HG02870 (cell line): ENCODE measurements around the gene SPAG16.
A peak's percentile ranks its signal among the peaks of the same experiment; 100 is the strongest.

ENCODE experiments used
- ATAC-seq: cut with Tn5 transposase; IDR thresholded peaks from one replicate; pipeline ENCODE4 v1.9.1; 2021; ENCODE audit warnings: mild to moderate bottlenecking, moderate library complexity; ENCODE audit not compliant: unreplicated experiment

SPAG16 gene

DNA sequence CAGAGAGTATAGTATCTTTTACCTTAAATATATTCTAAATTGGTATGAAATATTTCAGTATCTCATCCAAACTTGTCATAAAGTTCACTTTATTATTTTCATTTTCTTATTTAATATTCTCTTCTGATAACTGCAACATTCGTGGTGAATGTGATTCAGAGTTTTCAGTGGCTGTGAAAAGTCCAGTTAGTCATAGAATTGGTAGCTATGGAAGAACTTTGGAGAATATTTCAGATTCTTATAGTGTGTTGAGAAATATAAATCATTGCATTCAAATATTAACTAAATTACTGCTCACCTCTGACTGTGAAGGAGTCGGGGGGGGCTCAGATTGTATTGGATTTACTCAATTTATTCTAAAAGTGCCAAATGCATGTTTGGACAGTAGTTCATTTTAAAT lies 948.0 kb downstream of the SPAG16 start:
- no peak for ATAC-seq

DNA sequence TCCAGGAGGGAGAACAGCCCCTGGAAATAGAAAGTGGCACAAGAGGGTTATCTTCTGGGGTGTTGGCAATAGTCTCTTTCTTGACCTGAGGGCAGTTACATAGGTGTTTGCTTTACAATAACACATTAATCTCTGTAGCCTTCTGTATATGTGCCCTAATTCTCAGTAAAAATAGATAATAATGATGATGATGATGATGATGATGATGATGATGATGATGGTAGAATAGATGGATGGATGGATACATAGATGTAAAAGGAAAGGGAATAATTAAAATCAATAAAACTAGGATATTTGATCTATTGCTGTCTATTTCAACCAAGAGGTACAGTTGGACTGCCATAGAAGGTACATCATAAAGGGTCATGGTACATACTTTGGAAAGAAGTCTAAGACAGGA lies 948.9 kb downstream of the SPAG16 start:
- no peak for ATAC-seq

DNA sequence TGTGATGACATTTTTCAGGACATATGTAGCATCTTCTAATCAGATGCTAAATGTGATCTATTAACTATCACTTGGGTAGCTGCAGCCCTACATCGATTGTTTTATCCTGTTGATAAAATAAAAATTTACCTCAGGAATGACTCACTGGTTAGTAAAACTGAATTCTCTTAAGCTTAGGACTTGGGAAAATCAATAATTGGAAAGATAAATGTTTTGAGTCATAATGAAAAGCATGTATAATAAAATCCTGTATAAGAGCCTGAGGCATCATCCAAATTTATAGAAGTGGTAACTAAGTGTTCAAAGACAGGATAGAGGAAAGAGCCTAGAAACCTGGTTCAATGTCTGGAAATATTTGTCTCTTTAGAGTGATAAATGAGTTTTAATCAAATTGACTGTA lies 958.5 kb downstream of the SPAG16 start:
- no peak for ATAC-seq

DNA sequence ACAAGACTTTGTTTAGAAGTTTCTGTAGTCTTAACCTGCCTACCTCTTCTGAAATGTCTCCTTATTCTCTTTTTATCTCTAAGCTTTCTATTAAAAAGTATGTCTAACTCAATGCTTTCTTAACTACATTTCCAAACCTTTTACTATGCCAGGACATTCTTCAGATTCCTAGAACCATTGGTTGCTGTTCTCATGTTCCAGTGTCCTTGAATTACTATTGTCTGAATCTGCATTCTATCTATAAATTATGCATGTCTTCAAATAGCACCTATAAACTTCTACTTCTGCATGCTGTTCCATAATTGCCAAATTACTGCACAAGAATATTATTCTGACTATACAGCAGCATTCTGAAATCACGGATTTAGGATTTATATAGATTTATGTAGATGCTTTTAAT lies 960.6 kb downstream of the SPAG16 start:
- no peak for ATAC-seq

DNA sequence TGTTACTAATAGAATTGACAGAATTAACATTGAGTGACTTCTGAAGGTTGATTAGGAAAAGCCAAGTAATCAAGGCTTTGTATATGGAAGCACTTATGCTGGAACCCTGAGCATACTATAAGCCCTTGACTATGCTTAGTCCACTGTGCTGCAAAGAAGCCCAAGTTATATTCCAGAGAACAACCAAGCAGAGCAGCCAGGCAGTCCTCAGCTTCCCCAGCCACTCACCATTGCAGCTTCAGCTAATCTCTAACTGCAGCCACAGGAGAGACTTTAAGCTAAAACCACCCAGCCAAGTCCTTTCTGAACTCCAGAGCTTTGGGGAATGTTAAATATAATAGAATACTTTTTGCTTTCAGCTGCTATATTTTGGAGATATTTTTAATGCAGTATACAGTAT lies 962.2 kb downstream of the SPAG16 start:
- no peak for ATAC-seq

DNA sequence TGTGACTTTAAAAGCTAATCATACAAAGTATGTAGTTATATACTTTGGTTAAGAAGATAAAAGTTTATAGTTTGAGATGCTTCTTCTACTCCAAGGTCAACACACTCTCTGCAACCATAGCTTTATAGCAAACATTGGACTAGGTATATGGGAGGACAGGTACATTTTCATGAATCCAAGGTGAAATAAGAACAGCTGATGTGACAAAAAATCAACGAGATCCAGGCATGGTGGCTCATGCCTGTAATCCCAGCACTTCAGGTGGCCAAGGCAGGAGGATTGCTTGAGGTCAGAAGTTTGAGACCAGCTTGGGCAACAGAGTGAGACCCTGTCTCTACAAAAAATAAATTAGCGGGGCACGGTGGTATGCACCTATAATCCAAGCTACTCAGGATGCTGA lies 963.3 kb downstream of the SPAG16 start:
- no peak for ATAC-seq

DNA sequence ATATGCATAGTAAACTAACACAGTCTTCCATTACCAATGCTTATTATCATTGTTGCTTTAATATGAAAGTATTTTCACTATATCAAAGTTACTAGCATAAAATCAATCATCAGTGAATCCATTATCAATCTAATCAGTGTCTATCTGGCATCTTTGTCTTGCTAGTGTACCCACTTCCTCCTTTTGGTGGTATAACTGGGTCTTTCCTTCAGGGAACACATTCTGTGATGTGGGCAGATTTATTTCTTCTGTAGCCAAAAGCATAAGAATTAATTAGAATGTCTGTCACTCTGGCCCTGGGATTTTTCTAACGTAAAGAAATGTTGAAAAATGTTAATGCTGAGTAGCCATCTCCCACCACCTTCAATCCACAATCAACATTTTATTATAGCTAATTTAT lies 970.8 kb downstream of the SPAG16 start:
- no peak for ATAC-seq

DNA sequence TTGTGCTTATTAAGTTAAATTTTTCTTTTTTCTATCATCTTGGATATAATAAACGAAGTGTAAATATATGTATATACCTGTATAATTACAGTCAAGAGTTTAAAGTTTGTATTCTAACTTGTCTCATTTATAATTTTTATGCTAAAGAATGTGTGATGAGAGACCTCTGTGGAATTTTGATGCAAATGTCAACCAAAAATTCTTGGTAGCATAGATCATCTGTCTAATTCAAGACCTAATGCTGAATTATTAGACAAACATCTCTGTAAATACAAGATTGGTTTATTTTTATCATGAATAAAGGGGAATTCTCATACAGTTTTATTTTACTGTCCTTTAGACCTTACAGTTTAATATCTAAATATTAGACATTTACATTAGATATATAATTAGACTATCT lies 977.4 kb downstream of the SPAG16 start:
- no peak for ATAC-seq

DNA sequence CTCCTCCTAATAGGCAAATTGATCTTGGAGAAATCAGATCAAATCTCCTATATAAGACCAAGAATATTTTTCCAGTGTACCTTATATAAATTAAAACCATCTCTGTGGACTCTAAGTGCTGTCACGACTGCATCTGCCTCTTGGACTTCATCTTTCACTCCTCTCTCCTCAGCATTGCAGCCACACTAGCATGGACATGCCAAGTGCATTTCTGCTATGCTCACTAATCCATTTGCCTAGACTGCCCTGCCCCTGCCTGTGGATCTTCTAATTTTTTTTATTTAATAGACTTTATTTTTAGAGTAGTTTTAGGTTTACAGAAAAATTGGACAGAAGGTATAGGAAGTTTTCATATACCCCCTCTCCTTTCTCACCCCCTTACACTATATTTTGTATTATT lies 979.9 kb downstream of the SPAG16 start:
- ATAC-seq = no peak

DNA sequence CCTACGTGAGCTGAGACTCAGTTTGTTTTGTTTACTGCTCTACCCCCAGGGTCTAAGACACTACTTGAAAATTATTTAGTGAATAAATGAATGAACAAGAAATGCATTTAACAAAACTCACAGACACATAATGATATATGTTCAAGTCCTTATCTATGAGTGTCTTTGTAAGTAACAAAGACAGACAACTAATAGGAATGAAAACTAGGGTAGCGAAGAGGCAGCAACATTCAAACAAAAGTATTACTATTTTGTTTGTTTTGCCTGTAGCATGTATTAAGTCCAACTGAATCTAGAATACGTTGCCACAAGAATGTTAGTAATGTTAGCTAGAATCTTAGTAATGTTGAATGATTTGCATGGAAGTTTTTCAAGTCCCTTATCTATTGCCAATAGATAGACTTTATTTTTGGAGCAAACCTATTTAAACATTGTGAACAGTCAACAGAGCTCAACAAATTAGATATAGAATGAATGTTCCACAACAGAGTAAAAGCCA lies 981.8 kb downstream of the SPAG16 start:
- no peak for ATAC-seq

DNA sequence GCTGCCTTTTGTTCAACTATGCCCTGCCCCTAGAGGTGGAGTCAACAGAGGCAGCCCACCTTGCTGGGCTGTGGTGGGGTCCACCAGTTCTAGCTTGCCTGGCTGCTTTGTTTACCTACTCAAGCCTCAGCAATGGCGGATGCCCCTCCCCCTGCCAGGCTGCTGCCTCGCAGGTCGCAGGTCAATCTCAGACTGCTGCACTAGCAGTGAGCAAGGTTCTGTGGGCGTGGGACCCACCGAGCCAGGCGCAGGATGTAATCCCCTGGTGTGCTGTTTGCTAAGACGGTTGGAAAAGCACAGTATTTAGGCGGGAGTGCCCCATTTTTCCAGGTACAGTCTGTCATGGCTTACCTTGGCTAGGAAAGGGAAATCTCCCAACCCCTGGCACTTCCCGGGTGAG lies 993.6 kb downstream of the SPAG16 start:
- no peak for ATAC-seq

DNA sequence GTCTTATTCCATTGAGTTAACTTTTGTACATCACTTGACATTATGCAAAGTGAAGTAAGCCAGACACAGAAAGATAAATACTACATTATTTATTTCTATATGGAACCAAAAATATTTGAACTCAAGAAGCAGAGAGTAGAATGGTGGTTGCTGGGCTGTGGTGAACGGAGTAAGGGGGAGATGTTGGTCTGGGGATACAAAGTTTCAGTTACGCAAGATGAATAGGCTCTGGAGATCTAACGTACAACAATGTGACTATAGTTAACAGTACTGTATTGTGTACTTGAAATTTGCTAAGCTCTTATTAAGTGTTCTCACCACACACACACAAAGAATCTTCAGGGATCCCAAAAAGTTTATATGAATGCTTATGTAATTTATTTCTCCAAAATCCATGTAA lies 1001.7 kb downstream of the SPAG16 start:
- ATAC-seq = no peak

DNA sequence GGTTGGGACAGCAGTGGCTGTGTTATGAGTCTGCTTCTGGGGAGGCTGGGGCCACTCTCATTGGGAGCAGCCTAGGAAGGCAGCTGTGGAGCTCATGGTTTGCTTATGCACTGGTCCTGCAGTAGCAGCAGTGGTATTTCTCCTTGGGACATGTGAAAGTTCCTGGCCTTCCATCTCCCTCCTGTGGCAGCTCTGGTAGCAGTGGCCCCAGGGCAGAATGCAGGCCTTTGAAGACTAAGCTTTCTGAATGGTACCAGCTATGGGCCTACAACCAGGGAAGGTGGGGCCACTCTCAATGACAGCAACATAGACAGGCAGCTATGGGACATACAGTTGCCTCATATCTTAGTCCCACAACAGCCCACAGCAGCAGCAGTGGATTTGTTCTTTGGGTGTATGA lies 1009.3 kb downstream of the SPAG16 start:
- no peak for ATAC-seq

DNA sequence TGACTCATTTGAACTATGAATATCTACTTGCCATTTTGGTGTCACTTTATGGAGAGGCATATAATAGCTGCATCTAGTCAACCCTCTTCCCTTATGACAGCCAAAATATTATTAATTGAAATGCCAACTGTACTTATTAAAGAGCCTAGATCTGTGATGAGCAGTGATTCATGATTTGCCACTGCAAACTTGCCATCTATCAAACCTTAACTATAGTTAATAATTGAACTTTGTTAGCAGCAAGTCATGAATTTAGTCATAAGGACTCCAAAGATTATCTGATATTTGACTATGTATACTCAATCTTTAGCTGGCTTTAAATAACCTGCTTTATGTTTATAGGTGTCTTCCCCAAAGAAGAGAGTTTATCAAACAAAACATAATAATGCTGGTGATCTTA lies 1010.2 kb downstream of the SPAG16 start:
- no peak for ATAC-seq

DNA sequence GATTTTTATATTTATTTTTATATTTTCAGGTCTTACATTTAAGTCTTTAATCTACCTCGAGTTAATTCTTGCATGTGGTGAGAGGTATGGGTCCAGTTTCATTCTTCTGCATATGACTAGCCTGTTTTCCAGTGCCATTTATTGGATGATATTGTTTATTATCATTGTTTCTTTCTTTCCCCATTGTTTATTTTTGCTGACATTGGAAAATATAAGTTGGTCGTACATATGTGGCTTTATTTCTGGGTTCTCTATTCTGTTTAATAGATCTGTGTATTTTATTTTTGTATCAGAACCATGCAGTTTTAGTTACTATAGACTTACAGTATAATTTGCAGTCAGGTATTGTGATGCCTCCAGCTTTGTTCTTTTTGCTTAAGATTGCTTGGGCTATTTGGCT lies 1013.2 kb downstream of the SPAG16 start:
- no peak for ATAC-seq

DNA sequence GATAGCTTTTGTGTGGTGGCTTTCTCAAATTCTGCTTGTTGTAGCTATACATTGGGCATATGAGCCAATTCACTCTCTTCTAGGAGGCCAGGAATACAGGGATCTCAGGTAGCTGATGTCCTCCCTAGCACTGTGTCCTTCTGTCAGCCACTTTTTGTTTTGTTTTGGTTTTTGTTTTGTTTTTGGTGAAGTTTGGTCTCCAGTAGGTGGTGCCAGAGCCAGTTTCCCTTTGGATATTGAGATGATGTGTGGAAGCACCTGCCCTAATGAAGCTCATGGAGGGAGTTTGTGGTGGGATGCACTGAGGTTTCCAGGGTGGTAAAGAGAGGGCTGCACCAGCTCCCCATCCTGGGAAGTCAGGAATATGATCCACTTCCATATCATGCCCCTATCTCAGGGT lies 1026.1 kb downstream of the SPAG16 start:
- ATAC-seq = peak; percentile 81

DNA sequence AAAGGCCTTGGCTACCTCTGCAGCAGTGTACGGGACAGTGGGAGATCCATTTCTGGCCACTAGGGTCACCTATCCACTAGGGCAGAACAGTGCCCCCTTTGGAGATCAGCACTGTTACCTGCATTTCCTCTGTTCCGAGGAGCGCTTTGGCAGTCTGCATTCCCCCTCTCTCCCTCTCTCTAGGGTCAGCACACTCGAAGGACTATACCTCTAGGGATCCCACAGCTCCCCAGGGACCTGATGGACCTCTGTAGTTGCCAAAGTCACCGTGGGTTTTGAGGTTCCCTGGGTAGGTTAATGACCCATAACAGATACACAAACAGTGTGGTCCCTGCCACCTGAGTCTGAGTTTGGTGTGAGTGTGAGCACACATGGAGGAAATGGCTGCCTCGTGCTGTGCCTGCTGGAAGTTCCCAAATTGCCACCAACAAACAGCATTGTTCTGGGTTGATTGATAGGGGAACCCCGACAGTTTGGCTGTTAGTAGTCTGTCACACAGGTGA lies 1026.8 kb downstream of the SPAG16 start:
- peak; percentile 52 for ATAC-seq

DNA sequence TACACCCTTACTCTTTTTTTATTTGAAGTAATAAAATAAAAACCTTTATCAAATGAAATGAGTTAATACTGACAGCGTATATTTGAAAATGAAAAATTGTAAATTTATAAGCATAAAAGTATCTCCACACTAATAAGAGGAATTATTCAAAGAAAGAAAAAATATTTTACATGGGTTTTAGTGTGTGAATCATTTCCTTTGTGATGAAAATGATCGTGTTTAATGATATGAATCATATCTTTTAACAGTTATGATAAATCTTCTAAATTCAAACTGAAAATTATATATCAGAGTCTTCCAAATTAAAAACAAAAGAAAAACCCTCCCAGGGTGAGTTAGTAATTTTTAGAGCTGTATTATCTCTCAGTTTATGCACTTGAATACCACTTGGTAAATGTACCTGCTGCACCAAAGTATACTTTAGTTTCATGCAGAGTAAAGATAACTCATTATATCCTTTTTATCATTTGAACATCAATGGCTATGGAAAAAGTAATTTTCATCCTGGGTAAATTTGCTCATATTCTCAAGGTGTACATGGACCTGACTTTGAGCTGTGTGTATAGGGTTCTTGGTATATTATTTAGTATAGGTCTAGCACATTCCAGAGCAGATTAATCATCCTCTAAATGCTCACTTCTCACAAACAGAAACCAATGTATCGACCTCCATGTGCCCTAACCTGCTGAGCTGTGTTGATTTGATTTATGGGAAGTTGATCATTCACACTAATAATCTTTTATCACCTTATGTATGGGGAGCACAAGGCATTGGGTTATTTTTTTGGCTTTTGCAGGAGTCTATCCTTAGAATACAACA lies 1027.9 kb downstream of the SPAG16 start:
- no peak for ATAC-seq

DNA sequence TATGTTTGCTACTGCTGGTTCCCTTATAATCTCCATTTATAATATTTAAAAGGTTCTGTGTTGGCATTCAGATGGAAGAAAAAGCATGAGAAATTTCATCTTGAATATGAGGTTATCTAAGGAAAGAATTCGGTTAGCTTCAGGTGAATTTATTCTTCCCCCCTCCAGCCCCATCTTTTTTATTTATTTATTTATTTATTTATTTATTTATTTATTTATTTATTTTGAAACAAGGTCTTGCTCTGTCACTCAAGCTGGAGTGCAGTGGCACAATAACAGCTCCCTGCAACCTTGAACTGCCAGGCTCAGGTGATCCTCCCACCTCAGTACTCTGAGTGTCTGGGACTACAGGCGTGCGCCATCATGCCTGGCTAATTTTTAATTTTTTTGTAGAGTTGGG lies 1031.1 kb downstream of the SPAG16 start:
- no peak for ATAC-seq

DNA sequence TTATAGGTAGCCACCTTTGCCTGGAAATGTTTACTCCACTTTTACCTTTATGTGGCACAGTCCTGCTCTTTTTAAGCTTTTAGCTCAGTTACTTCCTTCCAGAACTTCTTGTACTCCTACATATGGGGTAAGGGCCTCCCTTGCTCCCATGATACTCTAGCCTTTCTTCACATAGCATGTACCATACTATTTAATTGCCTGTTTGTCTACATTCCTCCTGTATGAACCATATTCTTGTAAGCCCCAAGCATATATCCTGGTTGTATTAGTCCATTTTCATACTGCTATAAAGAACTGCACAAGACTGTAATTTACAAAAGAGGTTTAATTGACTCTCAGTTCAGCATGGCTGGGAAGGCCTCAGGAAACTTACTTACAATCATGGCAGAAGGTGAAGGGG lies 1035.9 kb downstream of the SPAG16 start:
- ATAC-seq = no peak

DNA sequence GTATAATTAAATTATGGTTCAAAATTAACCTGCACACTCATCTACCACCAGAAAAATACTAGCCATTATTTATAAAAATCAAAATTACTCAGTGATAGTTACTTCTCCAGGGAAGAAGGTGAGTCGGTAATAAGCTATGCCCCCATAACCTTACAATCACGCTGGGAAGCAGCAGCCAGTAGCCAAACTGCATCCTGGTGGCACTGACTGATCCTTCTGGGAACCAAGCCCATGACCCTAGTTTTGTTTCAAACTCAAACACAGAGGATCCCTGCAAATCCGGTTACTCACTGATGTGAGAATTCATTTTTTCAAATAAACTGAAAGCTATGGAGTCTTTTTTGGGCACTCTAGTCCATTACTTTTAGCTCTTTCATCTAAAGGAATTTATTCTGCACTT lies 1038.4 kb downstream of the SPAG16 start:
- ATAC-seq = no peak

DNA sequence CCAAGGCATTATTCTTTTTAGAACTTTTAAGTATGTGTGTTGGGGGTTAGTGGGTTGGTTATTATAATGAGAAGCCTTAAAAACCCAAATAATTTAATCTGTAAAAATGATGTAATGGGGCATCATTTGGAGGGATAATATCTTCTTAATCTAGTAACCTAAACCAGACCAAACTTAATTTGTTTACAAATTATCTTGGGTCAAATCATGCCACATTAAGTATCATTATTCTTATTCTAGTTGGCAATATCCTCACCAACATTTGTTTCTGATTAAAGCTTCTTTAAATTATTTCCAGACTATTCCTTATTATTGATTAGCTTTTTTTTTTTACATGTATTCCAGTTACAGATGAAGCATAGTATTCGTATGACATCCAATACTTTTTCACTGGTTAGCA lies 1041.1 kb downstream of the SPAG16 start:
- no peak for ATAC-seq

DNA sequence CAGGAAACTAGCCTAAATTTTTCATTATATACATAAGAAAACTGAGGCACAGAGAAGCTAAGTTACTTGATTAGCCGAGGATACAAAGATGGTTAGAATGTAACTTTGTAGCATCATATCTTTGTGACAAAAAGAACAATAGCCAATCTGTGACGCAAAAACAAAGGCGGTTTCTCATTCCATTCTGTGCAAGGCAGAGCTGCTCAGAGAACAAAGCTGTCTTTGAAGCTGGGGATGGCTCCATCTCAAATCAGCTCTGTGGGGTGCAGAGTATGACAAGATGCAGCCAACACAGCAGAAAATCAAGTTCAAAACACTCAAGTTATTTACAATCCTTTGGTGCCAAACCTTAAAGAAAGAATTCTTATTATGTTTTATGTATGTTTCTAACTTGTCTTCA lies 1044.7 kb downstream of the SPAG16 start:
- ATAC-seq = no peak
